GM23338 (cell line): ENCODE measurements around the gene CLEC4E. TPM values are rescaled to one million over a fixed set of nuclear protein-coding genes. Genes with fewer than 3 reads are reported as not detected.
"Not testable (repeated sequence)": the region's sequence is repeated elsewhere in the genome, so short reads cannot be mapped to it uniquely, and the experiment has no call there.

ENCODE experiments used
- ATAC-seq: fragments of 200-7000 bp; cut with Tn5 transposase; 3 replicates; pipeline ENCODE4 v1.9.1; 2020
- DNase-seq: peaks from one replicate; pipeline ENCODE4 v3.0.0-alpha.2; 2015; ENCODE audit warnings: low spot score
- H2AFZ ChIP-seq: fragments of 200-600 bp; sonication (generic); 2 replicates; pipeline ENCODE4 v1.8.0; 2016; ENCODE audit warnings: antibody characterized with exemption, mild to moderate bottlenecking, moderate library complexity
- H3F3A ChIP-seq: fragments of 200-600 bp; sonication (generic); replicated peaks from 2 replicates; pipeline ENCODE4 v1.8.0; 2017; ENCODE audit warnings: antibody characterized with exemption, mixed run types, low read depth
- H3K27ac ChIP-seq: fragments of 200-600 bp; sonication (generic); 2 replicates; pipeline ENCODE4 v1.6.1; 2016; ENCODE audit warnings: low read depth
- H3K27me3 ChIP-seq: fragments of 200-600 bp; sonication (generic); 2 replicates; pipeline ENCODE4 v1.8.0; 2016; ENCODE audit warnings: mild to moderate bottlenecking, mixed run types, moderate library complexity; ENCODE audit not compliant: insufficient read depth
- H3K36me3 ChIP-seq: fragments of 200-600 bp; sonication (generic); 2 replicates; pipeline ENCODE4 v1.8.0; 2016; ENCODE audit warnings: mild to moderate bottlenecking; ENCODE audit not compliant: insufficient read depth
- H3K4me1 ChIP-seq: fragments of 200-600 bp; sonication (generic); 2 replicates; pipeline ENCODE4 v1.8.0; 2016; ENCODE audit warnings: mild to moderate bottlenecking, moderate library complexity; ENCODE audit not compliant: insufficient read depth
- H3K4me2 ChIP-seq: fragments of 200-600 bp; sonication (generic); 2 replicates; pipeline ENCODE4 v1.7.1; 2017; ENCODE audit warnings: mixed run types
- H3K4me3 ChIP-seq: fragments of 200-600 bp; sonication (generic); 2 replicates; pipeline ENCODE4 v1.6.1; 2016; ENCODE audit warnings: mixed run types
- H3K79me2 ChIP-seq: fragments of 200-600 bp; sonication (generic); replicated peaks from 2 replicates; pipeline ENCODE4 v1.8.0; 2017; ENCODE audit warnings: mild to moderate bottlenecking; ENCODE audit not compliant: insufficient read depth
- H3K9me2 ChIP-seq: fragments of 200-600 bp; sonication (generic); 2 replicates; pipeline ENCODE4 v1.8.0; 2017; ENCODE audit not compliant: insufficient read depth
- H4K20me1 ChIP-seq: fragments of 200-600 bp; sonication (generic); replicated peaks from 2 replicates; pipeline ENCODE4 v1.8.0; 2017; ENCODE audit warnings: mild to moderate bottlenecking; ENCODE audit not compliant: insufficient read depth
- H3K27ac Mint-ChIP-seq: 2 replicates; pipeline ENCODE4 v1.8.0; 2020; ENCODE audit warnings: inconsistent platforms, mild to moderate bottlenecking, moderate library complexity, mixed read lengths
- H3K27me3 Mint-ChIP-seq: 3 replicates; pipeline ENCODE4 v1.8.0; 2022; ENCODE audit warnings: low read depth, mild to moderate bottlenecking, moderate library complexity, mixed read lengths, inconsistent platforms; ENCODE audit not compliant: insufficient read depth, poor library complexity
- H3K36me3 Mint-ChIP-seq: 3 replicates; pipeline ENCODE4 v1.8.0; 2021; ENCODE audit warnings: low read depth, mild to moderate bottlenecking, inconsistent platforms, moderate library complexity, mixed read lengths
- H3K4me1 Mint-ChIP-seq: 3 replicates; pipeline ENCODE4 v1.8.0; 2020; ENCODE audit warnings: mild to moderate bottlenecking, inconsistent platforms, mixed read lengths
- H3K4me3 Mint-ChIP-seq: 3 replicates; pipeline ENCODE4 v1.8.0; 2021; ENCODE audit warnings: moderate library complexity, mild to moderate bottlenecking, inconsistent platforms, mixed read lengths
- H3K9me3 Mint-ChIP-seq: 3 replicates; pipeline ENCODE4 v1.8.0; 2020; ENCODE audit warnings: moderate library complexity, mild to moderate bottlenecking, inconsistent platforms, mixed read lengths
- CREB1 ChIP-seq: fragments of 250-450 bp; sonication (Bioruptor Pico); IDR thresholded peaks from 2 replicates; pipeline ENCODE4 v1.5.0; 2020; ENCODE audit warnings: low read depth, mild to moderate bottlenecking, moderate library complexity
- EZH2 ChIP-seq: fragments of 200-600 bp; sonication (generic); IDR thresholded peaks from one replicate; pipeline ENCODE4 v1.8.0; 2017; ENCODE audit warnings: antibody characterized with exemption, mild to moderate bottlenecking, low read depth; ENCODE audit not compliant: unreplicated experiment
- EZH2phosphoT487 ChIP-seq: fragments of 200-600 bp; sonication (generic); IDR thresholded peaks from one replicate; pipeline ENCODE4 v1.8.1; 2018; ENCODE audit warnings: antibody characterized with exemption; ENCODE audit not compliant: unreplicated experiment
- JUNB ChIP-seq: IDR thresholded peaks from one replicate; pipeline ENCODE4 v1.6.1; 2016; ENCODE audit warnings: antibody characterized with exemption; ENCODE audit not compliant: unreplicated experiment
- NANOG ChIP-seq: IDR thresholded peaks from 2 replicates; pipeline ENCODE4 v1.6.1; 2016; ENCODE audit warnings: antibody characterized with exemption, borderline replicate concordance
- POLR2AphosphoS5 ChIP-seq: IDR thresholded peaks from 2 replicates; pipeline ENCODE4 v1.6.1; 2016; ENCODE audit warnings: antibody characterized with exemption, low read depth
- ZNF114 ChIP-seq: fragments of 250-450 bp; sonication (Bioruptor Pico); IDR thresholded peaks from 2 replicates; pipeline ENCODE4 v1.5.0; 2020; ENCODE audit warnings: mild to moderate bottlenecking, moderate library complexity
- polyA plus RNA-seq: library from polyadenylated mRNA; unstranded; fragments of >200 nt; fragmentation: Nextera tagmentation; extraction: Ambion mirVana; gene quantifications from 2 replicates; pipeline ENCODE4 v1.2.1, GENCODE V29; 2016
- total RNA-seq: library from RNA; depleted of rRNA; stranded (reverse); fragments of >200 nt; shearing (Covaris generic); gene quantifications from 2 replicates; pipeline ENCODE4 v1.2.3, GENCODE V29; 2014
- TF ChIP-seq, protein P1 (sequence below): fragments of 250-450 bp; sonication (Bioruptor Pico); IDR thresholded peaks from 2 replicates; pipeline ENCODE4 v1.5.0; 2020; ENCODE audit warnings: mild to moderate bottlenecking, moderate library complexity
- TF ChIP-seq, protein P2 (sequence below): IDR thresholded peaks from 2 replicates; pipeline ENCODE4 v1.6.1; 2016; ENCODE audit warnings: antibody characterized with exemption

Gene CLEC4E
- total and polyA plus RNA-seq, 2 experiments from 2014 or later = not detected

DNA sequence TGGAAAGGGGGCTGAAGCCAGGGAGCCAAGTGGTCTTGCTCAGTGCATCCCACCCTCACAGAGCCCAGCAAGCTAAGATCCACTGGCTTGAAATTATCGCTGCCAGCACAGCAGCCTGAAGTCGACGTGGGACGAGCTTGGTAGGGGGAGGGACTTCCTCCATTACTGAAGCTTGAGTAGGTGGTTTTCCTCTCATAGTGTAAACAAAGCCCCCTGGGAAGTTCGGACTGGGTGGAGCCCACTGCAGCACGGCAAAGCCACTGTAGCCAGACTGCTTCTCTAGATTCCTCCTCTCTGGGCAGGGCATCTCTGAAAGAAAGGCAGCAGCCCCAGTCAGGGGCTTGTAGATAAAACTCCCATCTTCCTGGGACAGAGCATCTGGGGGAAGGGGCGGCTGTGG, 44.6 kb downstream of the CLEC4E start:
- H3K27ac Mint-ChIP-seq = not testable (repeated sequence)
- peak; percentile 17 for DNase-seq

DNA sequence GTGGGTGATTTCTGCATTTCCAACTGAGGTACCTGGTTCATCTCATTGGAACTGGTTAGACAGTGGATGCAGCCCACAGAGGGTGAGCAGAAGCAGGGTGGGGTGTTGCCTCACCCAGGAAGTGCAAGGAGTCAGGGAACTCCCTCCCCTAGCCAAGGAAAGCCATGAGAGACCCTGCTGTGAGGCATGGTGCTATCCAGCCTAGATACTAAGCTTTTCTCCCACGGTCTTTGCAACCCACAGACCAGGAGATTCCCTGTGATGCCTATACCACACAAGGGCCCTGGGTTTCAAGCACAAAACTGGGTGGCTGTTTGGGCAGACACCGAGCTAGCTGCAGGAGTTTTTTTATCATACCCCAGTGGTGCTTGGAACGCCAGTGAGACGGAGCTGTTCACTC, 45.0 kb downstream of the CLEC4E start:
- H2AFZ ChIP-seq = 0 out of 2 replicates have a peak overlapping the region, but pooled peaks have one; percentile 80
- H4K20me1 ChIP-seq, H3K27me3 Mint-ChIP-seq: not testable (repeated sequence)

More for the DNA sequence above, 44.6 kb downstream of the CLEC4E start:
- not testable (repeated sequence) for H3K27me3 Mint-ChIP-seq, H3K27ac ChIP-seq, H3K36me3 ChIP-seq, H3K4me3 ChIP-seq, H3K9me3 Mint-ChIP-seq, H3F3A ChIP-seq, H3K9me2 ChIP-seq, H3K27me3 ChIP-seq, H3K4me1 ChIP-seq, H3K36me3 Mint-ChIP-seq, H3K4me2 ChIP-seq, H4K20me1 ChIP-seq, H3K4me3 Mint-ChIP-seq, H3K79me2 ChIP-seq
- H2AFZ ChIP-seq = peak overlapping the region; percentile 80; the same call in 1 of the 2 replicates
- peak; percentile 38; the same call in 1 of the 3 replicates for ATAC-seq
- H3K4me1 Mint-ChIP-seq = peaks cover 21% of the 10 kb centered on the region

DNA sequence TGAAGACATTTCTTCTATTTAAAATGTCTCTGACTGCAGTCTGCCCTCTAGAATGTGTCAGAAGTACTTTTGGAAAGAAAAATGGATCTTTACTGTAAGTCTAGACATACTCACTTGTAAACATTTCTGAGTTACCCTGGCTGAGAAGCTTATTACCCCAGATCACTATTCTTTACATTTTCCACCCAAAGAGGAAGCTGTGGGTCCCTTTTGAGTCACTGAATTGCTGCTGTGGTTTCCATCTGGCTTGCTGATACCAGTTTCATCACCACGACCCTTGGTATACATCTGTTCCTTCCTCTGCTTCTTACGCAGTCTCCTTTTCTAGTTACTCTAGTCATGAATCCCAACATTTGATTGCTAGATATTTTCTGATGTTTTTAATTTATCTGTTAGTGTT, 47.6 kb downstream of the CLEC4E start:
- Mint-ChIP-seq H3K9me3 (peaks cover 8% of the 10 kb centered on the region; the same call in 1 of the 3 replicates), H3K4me1 (peaks cover 9% of the 10 kb centered on the region), H3K36me3 (no peaks in the 10 kb centered on the region), H3K27me3 (peaks cover 2% of the 10 kb centered on the region), H3K27ac (no peak overlapping the region), H3K4me3 (no peak overlapping the region)
- Histone ChIP-seq H3K4me1 (peaks cover 7% of the 10 kb centered on the region), H3K27me3 (no peaks in the 10 kb centered on the region), H3K4me2 (no peak overlapping the region), H3K9me2 (no peaks in the 10 kb centered on the region), H3K36me3 (no peaks in the 10 kb centered on the region), H3K4me3 (no peak overlapping the region), H4K20me1 (no peaks in the 10 kb centered on the region), H3K79me2 (no peaks in the 10 kb centered on the region), H3K27ac (no peak overlapping the region), H3F3A (no peaks in the 10 kb centered on the region), H2AFZ (0 out of 2 replicates have a peak overlapping the region, but pooled peaks have one; percentile 12)
- ATAC-seq (no peak), DNase-seq (no peak)
- TF ChIP-seq, protein P1, sequence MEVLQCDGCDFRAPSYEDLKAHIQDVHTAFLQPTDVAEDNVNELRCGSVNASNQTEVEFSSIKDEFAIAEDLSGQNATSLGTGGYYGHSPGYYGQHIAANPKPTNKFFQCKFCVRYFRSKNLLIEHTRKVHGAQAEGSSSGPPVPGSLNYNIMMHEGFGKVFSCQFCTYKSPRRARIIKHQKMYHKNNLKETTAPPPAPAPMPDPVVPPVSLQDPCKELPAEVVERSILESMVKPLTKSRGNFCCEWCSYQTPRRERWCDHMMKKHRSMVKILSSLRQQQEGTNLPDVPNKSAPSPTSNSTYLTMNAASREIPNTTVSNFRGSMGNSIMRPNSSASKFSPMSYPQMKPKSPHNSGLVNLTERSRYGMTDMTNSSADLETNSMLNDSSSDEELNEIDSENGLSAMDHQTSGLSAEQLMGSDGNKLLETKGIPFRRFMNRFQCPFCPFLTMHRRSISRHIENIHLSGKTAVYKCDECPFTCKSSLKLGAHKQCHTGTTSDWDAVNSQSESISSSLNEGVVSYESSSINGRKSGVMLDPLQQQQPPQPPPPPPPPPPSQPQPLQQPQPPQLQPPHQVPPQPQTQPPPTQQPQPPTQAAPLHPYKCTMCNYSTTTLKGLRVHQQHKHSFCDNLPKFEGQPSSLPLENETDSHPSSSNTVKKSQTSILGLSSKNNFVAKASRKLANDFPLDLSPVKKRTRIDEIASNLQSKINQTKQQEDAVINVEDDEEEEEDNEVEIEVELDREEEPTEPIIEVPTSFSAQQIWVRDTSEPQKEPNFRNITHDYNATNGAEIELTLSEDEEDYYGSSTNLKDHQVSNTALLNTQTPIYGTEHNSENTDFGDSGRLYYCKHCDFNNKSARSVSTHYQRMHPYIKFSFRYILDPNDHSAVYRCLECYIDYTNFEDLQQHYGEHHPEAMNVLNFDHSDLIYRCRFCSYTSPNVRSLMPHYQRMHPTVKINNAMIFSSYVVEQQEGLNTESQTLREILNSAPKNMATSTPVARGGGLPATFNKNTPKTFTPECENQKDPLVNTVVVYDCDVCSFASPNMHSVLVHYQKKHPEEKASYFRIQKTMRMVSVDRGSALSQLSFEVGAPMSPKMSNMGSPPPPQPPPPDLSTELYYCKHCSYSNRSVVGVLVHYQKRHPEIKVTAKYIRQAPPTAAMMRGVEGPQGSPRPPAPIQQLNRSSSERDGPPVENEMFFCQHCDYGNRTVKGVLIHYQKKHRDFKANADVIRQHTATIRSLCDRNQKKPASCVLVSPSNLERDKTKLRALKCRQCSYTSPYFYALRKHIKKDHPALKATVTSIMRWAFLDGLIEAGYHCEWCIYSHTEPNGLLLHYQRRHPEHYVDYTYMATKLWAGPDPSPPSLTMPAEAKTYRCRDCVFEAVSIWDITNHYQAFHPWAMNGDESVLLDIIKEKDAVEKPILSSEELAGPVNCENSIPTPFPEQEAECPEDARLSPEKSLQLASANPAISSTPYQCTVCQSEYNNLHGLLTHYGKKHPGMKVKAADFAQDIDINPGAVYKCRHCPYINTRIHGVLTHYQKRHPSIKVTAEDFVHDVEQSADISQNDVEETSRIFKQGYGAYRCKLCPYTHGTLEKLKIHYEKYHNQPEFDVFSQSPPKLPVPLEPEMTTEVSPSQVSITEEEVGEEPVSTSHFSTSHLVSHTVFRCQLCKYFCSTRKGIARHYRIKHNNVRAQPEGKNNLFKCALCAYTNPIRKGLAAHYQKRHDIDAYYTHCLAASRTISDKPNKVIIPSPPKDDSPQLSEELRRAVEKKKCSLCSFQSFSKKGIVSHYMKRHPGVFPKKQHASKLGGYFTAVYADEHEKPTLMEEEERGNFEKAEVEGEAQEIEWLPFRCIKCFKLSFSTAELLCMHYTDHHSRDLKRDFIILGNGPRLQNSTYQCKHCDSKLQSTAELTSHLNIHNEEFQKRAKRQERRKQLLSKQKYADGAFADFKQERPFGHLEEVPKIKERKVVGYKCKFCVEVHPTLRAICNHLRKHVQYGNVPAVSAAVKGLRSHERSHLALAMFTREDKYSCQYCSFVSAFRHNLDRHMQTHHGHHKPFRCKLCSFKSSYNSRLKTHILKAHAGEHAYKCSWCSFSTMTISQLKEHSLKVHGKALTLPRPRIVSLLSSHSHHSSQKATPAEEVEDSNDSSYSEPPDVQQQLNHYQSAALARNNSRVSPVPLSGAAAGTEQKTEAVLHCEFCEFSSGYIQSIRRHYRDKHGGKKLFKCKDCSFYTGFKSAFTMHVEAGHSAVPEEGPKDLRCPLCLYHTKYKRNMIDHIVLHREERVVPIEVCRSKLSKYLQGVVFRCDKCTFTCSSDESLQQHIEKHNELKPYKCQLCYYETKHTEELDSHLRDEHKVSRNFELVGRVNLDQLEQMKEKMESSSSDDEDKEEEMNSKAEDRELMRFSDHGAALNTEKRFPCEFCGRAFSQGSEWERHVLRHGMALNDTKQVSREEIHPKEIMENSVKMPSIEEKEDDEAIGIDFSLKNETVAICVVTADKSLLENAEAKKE (CRISPR knock-in tag) = no peak
- TF ChIP-seq EZH2phosphoT487 (no peak), NANOG (no peak), ZNF114 (CRISPR knock-in tag) (no peak), CREB1 (CRISPR knock-in tag) (no peak), POLR2AphosphoS5 (no peak), EZH2 (no peak), JUNB (no peak)
- TF ChIP-seq, protein P2, sequence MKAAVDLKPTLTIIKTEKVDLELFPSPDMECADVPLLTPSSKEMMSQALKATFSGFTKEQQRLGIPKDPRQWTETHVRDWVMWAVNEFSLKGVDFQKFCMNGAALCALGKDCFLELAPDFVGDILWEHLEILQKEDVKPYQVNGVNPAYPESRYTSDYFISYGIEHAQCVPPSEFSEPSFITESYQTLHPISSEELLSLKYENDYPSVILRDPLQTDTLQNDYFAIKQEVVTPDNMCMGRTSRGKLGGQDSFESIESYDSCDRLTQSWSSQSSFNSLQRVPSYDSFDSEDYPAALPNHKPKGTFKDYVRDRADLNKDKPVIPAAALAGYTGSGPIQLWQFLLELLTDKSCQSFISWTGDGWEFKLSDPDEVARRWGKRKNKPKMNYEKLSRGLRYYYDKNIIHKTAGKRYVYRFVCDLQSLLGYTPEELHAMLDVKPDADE = no peak

More for the DNA sequence above, 45.0 kb downstream of the CLEC4E start:
- not testable (repeated sequence) for H3K4me2 ChIP-seq, H3K27ac Mint-ChIP-seq, H3K79me2 ChIP-seq, H3K4me3 ChIP-seq, H3K36me3 Mint-ChIP-seq, H3K27me3 ChIP-seq, H3K9me2 ChIP-seq, H3K36me3 ChIP-seq, ATAC-seq, H3K27ac ChIP-seq, H3K4me3 Mint-ChIP-seq, H3K9me3 Mint-ChIP-seq, H3K4me1 ChIP-seq, DNase-seq, H3F3A ChIP-seq
- peaks cover 21% of the 10 kb centered on the region for H3K4me1 Mint-ChIP-seq
